C4-2B (cell line): ENCODE results near the gene GALNT2.

Source experiments
- ZFX ChIP-seq: fragments of 450-650 bp; IDR thresholded peaks from 2 replicates; pipeline ENCODE4 v1.6.1; 2017
- TF ChIP-seq, protein P1 (sequence below): fragments of 450-650 bp; conservative IDR thresholded peaks from 2 replicates; pipeline ENCODE4 v1.5.1; 2017; ENCODE audit warnings: mild to moderate bottlenecking

DNA sequence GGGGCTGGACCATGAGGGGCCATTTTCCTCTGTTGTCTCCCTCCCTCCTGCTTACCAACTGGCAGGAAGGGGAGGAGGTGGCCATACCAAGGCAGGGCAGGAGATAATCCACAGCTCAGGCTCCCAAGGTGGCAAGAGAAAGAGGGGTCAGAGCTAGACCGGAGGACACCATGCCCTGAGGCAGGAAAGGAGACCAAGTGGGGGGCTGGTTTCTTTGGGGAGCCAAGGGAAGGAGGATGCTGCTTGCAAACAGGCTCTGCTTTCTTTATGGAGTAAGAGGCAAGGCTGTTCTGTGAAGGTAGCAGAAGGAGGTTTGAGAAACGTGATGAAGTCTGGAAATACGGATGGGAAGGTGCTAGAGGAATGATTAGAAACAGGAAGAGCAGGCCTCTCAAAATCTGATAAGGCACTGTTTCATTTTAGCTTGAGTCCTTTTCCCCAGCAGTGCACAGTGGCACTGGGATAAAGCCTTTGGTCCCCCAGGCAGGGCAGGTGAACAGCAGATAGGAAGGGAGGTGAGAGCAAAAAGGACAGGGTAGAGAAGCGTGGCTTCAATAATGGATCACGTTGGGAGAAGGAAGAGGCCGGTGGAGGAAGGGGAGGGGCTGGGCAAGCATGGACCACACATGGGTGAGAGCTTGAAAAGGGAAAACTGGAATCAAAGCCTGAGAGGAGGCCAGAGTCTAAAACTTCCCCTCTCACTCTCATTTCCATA lies 44.2 kb upstream of the GALNT2 start:
- TF ChIP-seq, protein P1, sequence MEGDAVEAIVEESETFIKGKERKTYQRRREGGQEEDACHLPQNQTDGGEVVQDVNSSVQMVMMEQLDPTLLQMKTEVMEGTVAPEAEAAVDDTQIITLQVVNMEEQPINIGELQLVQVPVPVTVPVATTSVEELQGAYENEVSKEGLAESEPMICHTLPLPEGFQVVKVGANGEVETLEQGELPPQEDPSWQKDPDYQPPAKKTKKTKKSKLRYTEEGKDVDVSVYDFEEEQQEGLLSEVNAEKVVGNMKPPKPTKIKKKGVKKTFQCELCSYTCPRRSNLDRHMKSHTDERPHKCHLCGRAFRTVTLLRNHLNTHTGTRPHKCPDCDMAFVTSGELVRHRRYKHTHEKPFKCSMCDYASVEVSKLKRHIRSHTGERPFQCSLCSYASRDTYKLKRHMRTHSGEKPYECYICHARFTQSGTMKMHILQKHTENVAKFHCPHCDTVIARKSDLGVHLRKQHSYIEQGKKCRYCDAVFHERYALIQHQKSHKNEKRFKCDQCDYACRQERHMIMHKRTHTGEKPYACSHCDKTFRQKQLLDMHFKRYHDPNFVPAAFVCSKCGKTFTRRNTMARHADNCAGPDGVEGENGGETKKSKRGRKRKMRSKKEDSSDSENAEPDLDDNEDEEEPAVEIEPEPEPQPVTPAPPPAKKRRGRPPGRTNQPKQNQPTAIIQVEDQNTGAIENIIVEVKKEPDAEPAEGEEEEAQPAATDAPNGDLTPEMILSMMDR: no peak
- TF ChIP-seq ZFX: no peak
